HG03558 (cell line): ENCODE data around the gene GUCA1A.
"Not testable (repeated sequence)": the region's sequence is repeated elsewhere in the genome, so short reads cannot be mapped to it uniquely, and the experiment has no call there.

ENCODE experiments used
- ATAC-seq: cut with Tn5 transposase; IDR thresholded peaks from one replicate; pipeline ENCODE4 v1.9.1; 2021; ENCODE audit warnings: moderate number of reproducible peaks; ENCODE audit not compliant: unreplicated experiment; ENCODE audit errors: extremely low read depth

GUCA1A gene

DNA sequence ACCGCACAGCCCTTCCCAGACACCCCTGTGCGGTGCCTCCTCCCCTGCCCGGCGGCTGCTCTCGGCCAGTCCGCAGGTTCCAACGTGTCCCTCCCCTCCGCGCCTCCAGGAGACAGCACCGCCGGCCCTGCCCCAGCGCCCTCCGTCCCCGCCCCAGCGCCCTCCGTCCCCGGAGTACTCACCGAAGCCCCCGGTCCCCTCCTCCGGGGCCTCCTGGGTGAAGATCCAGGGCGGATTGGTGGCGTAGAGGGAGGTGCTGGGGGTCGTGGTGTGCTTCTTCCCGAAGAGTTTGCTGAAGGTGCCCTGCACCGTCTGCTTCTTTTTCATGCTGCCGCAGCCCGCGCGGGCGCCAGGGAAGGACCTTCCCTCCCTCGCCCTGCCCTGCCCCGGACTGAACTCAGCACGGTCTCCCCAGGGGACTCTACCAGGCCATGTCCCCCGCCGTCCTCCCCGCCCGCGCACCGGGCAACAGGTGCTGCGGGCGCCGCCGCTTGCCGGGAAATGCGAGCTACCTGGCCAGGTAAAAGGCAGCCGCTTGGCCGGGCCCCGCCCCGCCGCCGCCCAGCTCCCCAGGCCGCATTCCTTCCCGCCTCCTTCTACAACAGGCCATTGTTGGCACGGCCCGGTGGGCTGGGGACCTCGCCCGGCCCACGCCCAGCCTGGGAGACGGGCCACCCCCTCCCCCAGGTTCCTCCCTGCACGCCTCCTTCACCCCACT, 30.9 kb upstream of the GUCA1A start, which contains the start of gene C6orf132:
Gene C6orf132, minus strand, starts transcription at position 503 of the 718 bp plus-strand sequence. Its CDS starts 176 bp downstream, at position 327.
- ATAC-seq: no peak

DNA sequence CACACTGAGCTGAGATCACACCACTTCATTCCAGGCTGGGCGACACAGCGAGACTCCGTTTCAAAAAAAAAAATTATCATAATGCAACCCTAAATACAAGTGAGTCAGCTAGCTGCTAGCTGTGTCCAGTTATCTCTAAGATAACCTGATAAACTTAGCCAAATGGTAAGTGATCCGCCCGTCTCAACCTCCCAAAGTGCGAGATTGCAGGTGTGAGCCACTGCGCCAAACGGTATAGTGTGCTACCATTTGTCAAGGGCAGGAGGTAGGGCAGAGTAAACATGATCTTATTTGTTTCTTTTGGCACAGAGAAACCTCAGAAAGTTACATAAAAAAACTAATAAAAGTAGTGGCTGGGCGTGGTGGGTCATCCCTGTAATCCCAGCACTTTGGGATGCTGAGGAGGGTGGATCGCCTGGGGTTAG, 26.0 kb upstream of the GUCA1A start:
- no peak for ATAC-seq

DNA sequence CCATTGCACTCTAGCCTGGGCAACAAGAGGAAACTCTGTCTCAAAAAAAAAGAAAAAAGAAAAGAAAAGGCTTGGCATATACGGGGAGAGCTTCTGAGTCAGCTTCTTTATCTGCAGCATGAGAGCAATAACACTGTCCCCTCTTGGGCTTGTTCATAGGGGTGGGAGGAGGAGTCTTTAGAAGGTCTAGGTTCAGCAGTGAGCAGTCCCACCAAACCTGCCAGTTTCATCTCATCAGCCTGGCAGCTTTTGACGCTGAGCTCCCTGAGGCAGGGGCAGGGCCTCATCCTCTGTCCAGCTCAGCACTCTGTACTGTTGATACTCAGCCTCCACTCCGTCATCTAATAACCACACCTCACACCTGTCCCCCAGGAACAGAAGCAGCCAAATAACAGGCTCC, 25.1 kb upstream of the GUCA1A start:
- ATAC-seq: no peak

DNA sequence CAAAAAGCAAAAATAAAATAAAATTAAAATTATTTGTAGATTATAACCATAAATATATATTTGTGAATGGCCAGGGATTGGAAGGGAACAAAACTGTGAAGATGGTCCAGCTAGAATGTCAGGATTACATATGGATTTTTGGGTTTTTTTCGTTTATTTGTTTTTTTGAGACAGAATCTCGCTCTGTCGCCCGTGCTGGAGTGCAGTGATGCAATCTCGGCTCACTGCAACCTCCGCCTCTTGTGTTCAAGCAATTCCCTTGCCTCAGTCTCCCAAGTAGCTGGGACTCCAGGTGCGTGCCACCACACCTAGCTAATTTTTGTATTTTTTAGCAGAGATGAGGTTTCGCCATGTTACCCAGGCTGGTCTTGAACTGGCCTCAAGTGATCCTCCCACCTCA, 22.9 kb upstream of the GUCA1A start:
- no peak for ATAC-seq

DNA sequence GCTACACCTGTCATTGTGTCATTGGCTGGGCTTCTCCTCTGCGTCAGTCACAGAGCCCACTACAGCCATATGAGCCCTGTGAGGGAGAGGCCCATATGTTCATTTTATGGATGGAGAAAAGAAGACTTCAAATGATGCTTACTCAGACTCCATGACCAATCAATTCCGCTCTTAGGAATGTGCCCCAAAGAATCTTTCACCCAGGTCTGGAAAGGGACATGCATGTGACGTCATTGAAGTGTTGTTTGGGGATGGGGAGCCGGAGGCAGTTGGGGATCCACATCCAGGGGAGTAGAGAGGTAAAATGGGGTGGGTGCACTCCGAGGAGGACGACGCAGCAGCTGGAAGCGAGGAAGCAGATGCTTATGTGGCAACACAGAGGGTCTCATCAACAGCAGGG, 21.1 kb upstream of the GUCA1A start:
- ATAC-seq: no peak

DNA sequence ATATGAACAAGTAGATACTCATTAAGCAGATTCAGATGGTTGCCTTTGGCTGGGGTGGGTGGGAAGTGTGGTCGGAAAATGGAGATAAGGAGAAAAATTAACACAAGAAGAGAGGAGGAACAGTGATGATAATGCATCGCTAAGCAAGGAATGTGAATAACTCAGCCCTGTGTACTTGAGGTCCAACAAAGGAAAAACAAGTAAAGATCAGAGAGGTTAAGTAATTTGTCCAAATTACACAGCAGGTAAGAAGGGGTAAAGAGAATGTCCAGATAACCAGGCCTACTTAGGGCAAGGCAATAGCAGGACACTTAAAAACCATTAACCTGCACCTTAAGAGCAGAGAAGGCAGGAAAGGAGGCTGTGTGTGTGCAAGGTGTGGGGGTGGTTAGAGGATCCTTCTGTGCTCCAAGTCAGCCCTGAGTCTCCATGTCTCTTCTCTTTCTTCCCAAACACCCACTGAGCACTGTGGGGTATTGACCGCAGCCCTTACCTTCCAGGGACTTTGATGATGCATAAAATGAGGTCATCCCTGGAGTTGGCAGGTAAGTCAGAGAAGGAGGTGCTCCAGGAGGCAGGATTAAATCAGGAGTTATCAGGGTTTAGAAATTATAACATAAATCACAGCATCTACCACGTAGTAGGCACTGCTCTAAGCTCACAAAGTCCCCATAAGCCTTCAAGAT, 20.5 kb upstream of the GUCA1A start:
- not testable (repeated sequence) for ATAC-seq

DNA sequence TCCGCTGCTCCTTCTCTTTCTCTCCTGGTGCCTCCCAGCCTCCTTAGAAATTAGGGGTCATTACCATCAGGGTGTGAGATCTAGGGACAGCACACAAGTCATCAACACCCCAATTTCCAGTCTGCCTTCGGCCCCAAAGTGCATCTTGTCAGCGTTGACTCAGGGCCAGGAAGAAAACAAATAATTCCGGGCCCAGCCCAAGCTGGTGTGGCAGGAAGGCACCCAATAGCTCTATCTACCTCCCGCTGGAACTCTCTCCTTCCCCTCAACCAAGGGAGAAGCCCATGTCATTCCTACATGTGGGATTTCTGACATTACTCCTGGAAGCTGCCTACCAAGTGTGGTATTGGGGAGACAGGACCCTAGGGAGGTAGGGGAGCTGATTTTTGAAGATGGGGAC, 19.2 kb upstream of the GUCA1A start:
- ATAC-seq: no peak

DNA sequence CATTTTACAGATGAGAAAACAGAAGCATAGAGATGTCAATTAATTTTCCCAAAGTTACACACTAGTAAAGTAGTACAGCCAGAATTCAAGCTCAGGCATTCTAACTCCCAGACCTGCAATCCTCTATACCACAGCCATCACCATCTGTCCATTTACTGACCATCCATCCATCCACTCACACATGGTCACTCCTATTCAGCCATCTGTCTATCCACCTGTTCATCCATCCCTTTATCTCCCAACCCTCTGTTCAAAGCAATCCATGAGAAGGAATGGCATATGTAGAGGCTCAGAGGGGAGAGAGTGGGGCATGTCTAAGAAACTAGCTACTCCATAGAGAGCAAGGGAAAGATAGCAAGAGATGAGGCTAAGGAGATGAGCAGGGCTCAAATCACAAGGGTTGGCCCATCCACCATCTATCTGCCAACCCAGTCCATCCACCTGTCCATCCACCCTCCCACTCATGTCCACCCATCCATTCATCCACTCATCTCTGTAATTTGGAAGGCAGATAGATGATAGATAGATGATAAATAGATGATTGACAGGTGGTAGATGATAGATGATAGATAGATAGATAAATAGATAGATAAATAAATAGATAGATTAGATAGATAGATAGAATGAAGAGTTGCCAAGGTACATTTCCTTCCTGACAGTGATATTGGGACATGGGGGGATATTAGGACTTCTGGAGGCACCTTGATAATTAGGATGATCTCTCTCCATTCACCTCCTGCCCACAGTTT, 18.5 kb upstream of the GUCA1A start:
- no peak for ATAC-seq

DNA sequence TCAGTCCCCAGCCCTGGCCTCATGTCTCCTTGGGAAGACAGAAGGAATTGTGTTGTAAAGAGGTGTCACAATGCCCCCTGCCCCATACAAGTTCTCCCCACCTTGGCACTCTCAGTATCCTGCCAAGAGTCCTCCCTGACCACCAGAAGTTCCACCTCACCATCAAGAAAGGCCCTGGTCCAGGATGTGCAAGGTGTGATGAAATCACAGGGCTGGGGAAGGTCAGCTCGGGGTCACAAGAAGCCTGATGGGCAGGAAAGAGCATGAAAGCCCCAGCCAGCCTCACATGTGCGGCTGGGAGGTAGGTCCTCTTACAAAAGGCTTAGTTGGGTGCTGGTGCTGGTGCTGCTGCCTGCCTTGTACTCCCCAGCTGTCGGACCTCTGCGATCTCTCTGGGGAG, 17.9 kb upstream of the GUCA1A start:
- no peak for ATAC-seq

DNA sequence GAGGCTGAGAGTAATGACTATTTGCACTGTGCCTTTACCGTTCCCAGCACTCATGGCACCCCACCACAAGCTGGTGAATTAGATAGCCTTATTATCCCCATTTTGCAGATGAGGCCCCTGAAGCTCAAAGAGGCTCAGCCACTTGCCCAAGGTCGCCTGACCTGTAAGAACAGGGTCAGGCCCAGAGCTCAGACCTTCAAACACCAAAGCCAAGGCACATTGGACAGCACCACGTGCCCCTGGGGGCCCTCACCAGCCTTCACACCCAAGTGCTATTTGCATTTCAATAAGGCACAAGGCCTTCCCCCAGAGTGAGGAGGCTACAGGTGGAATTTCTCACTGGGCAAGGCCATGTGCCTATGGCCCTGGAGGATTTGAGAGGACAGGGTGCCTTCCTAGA, 16.5 kb upstream of the GUCA1A start:
- no peak for ATAC-seq

DNA sequence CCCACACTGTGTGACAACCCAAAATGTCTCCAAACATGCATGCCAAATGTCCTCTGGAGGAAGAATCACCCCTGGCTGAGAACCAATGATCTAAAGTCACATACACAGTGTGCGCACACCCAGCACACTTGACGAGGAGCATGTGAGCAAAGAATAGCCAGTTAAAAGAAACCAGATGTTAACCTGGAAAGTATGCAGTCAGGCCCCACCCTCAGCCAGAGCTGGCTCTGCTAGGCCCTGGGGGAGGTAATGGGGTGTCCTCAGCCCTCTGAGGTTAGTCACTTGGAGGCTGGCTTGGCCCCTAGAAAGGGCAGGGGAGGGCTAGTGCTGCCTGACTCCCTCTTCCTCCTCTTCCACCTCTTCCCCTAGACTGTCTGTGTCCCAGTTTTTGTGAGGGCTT, 15.2 kb upstream of the GUCA1A start:
- no peak for ATAC-seq

DNA sequence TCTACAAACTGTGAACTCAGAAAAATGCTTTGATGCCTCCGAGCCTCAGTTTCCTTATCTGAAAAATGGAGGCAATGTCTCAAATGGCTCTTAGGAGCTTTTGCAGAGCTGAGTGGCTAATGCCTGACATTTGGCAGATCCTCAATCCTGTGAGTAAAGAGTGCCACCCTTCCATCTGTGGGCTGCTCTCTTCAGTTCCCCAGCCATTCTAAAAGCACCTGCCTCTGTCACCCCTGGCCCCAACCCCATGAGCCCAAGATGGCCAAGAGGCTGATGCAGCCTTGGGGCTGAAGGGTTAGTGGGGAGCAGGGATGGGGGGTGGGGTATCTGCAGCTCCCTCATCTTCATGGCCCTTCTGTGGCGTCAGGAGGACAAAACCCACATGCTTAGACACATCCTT, 14.5 kb upstream of the GUCA1A start:
- no peak for ATAC-seq

DNA sequence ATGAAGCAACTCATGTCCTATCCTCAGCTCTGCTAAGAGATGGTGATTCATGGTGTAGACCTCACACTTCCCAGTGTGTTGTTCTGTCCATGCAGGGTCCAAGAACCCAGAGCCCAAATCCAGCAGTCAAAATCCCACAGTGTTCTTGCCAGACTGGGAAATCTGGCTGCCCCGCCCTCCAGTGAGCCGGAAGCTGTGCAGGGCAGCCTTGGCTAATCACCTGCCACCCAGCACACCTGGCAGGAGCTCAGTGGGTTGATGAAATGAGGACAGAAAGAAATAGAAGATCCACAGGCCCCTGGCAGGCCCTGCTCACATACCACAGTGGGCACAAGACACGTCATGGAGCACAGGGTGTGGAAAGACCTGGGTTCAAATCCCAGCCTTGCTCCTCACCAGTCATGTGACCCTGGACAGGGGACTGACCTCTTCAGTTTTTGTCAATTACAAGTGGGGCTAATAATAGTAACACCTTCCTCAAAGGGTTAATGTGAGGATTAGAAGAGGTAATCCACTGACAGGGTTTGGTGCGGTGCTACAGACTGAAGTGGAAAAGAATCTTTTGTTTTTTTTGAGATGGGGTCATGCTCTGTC, 13.6 kb upstream of the GUCA1A start:
- ATAC-seq: no peak

DNA sequence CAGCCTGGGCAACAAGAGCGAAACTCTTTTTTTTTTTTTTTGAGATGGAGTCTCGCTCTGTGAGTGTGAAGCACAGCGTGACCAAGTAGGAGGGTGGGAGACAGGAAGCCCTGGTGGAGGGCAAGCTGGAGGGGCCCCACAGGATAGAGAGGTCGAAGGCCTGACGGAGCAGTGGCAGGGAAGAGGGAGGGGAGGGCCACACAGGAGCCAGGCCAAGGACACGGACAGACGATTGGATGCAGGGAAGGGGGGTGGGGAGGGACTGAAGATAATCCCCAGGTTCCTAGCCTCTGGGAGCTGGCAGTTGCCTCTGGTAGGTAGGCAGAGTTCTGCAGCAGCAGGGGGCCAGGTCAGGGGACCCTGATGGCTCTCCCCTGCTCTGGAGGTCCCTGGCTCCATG, 10.8 kb upstream of the GUCA1A start:
- ATAC-seq: no peak

DNA sequence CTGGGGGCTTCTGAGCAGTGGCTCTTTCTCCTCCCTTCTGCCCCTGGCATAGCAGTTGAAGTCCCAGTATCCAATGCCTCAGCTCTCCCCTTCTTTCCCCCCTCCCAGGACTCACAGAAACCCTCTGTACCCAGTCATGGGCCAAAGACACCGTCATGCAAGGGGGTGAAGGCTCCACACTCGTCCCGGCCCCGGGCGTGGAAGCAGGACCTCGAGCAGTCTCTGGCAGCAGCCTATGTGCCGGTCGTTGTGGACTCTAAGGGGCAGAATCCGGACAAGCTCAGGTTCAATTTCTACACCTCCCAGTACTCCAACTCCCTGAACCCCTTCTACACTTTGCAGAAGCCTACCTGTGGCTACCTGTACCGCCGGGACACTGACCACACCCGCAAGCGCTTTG, 10.4 kb upstream of the GUCA1A start:
- no peak for ATAC-seq

DNA sequence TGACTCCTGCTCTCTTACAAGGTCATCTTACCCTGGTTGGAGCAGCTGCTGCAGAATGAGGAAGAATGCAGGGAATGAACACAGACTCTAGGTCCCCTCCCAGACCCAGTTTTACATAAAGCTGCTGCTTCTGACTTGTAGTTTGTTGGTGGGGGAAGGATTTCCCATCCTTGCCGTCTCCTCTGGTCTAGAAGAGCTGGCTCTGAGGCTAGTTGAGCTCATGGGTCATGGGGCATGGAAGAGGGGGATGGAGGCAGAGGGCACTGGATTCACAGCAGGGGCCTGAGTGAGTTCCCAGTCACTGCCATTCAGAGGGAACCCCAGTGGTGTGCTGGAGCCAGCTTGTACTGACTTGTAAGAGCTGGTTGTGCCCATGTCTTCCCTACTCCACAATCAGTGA, 9.2 kb upstream of the GUCA1A start:
- ATAC-seq: no peak

DNA sequence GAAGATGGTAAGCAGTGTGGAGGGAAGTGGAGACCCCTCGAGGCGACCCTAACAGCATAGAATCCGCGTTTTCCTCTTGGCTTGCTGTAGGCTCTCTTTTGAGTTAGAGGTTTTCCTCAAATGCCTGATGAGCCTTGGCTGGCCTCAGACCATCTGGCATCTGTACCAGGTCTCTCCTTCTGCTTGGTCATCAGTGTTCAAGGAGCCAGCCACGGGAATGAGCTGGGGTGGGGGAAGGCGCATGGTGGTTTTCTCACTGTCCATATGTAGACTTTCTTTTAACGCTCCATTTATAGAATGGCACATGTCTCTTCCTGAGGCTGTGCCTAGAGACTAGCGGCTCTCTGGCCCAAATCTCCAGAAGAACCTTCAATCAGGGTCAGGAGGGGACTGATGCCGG, 8.1 kb upstream of the GUCA1A start:
- no peak for ATAC-seq

DNA sequence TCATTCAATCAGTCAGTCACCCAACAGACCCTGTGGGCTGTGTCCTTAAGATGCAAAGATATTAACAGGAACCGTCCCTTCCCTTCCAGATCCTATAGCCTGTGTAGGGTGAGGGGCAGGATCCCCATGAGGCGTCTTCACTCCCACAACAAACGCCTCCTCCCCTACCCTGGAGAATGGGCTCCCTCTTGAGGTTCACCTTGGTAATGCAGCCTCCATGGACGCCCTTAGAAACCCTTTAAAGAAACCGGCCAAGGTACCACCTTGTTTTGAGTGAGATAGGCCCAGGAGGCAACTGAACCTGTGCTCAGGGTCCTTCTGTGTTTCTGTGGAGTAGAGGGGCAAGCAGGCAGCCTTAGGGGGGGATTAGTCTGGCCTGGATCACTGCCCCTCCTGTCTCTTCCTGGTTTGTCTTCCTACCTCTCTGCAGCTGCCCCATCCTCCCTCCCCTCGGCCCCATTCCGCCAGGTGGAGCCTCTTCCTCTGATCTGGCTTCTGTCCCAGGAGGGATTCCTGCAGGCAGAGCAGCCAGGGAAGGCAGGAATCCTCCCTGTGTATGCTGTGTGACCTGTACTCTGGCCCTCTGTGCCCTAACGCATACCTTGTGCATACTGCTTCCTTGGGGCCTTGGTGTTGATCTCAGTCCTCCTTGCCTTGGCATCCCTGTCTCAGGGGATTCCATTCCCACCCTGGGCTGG, 6.6 kb upstream of the GUCA1A start:
- no peak for ATAC-seq

DNA sequence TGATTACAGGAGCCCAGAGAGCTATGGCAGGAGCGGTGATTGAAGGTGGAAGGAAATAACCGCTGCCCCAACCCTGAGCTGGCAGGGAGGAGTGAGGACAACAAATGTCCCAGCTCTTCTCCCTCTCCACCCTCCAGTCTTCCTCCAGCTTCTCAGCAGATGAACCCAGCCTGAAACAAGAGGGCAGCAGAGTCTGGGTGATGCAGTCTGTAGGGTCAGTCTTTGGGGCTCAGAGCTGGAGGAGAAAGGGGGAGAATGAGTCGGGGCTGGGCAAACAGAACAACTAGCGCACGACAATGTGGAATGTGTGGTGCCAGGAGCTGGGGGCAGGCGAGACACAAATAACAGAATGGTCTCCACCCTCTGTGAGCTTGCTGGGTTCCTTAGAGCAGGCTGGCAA, 4.5 kb upstream of the GUCA1A start:
- ATAC-seq: no peak

DNA sequence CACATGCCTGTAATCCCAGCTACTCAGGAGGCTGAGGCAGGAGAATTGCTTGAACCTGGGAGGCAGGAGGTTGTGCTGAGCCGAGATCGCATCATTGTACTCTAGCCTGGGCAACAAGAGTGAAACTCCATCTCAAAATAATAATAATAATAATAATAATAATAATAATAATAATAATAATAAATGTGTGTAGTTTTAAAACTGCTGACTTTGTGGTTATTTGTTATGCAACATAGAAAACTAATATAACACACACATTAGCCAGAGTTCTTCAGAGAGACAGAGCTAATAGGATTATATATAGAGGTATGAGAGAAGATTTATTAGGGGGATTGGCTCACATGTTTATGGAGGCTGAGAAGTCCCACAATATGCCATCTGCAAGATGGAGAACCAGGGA, 3.4 kb upstream of the GUCA1A start:
- not testable (repeated sequence) for ATAC-seq
